ENCODE results near the gene LBP. TPM values are rescaled to one million over a fixed set of nuclear protein-coding genes. Genes with fewer than 3 reads are reported as not detected.

Gene LBP
- total RNA-seq, 1 experiment from 2014 or later: 0.15 TPM

GRCh38 chr20:38383147-38383546 lies 36.9 kb downstream of the LBP start (continued):
- TF ChIP-seq EZH2phosphoT487 (IDR thresholded peaks at IDR 0.05; ENCODE audit: borderline replicate concordance) (no peak), ZFX (IDR thresholded peaks at IDR 0.05) (no peak), CEBPB (IDR thresholded peaks at IDR 0.05; ENCODE audit: low read depth) (no peak), TCF7L2 (IDR thresholded peaks at IDR 0.05; ENCODE audit: borderline replicate concordance, extremely low read depth, insufficient read depth, insufficient read length) (no peak), POLR2AphosphoS5 (IDR thresholded peaks at IDR 0.05; ENCODE audit: low read depth, low read length) (no peak), CTCF (IDR thresholded peaks at IDR 0.05 in 2 of 3, conservative IDR thresholded peaks at IDR 0.05 in 1 of 3; ENCODE audit: borderline replicate concordance in 1 of 3, insufficient read depth in 1 of 3, low read depth in 2 of 3, low read length in 2 of 3) (no peak), SIN3A (IDR thresholded peaks at IDR 0.05; ENCODE audit: low read depth) (no peak), EGR1 (IDR thresholded peaks at IDR 0.05; ENCODE audit: low read depth) (no peak)

- TF ChIP-seq ZFX (IDR thresholded peaks at IDR 0.05) (no peak), SIN3A (IDR thresholded peaks at IDR 0.05; ENCODE audit: low read depth) (no peak), SRF (IDR thresholded peaks at IDR 0.05; ENCODE audit: low read depth) (no peak), EZH2phosphoT487 (IDR thresholded peaks at IDR 0.05; ENCODE audit: borderline replicate concordance) (no peak), YY1 (IDR thresholded peaks at IDR 0.05; ENCODE audit: extremely low read depth, insufficient replicate concordance, low read depth, low read length) (no peak), TCF7L2 (IDR thresholded peaks at IDR 0.05; ENCODE audit: borderline replicate concordance, extremely low read depth, insufficient read depth, insufficient read length) (no peak), RAD21 (IDR thresholded peaks at IDR 0.05; ENCODE audit: low read depth) (no peak), JUND (IDR thresholded peaks at IDR 0.05) (no peak), POLR2A (IDR thresholded peaks at IDR 0.05; ENCODE audit: borderline replicate concordance, extremely low read depth, insufficient read depth, insufficient read length) (no peak), CBX3 (IDR thresholded peaks at IDR 0.05; ENCODE audit: low read depth) (no peak), SP1 (IDR thresholded peaks at IDR 0.05; ENCODE audit: low read depth) (no peak), REST (IDR thresholded peaks at IDR 0.05; ENCODE audit: low read depth) (no peak), EGR1 (IDR thresholded peaks at IDR 0.05; ENCODE audit: low read depth) (no peak)
- Histone ChIP-seq H3K9me2 (ENCODE audit: insufficient read depth) (no peaks in the 10 kb centered on the region), H2AFZ (ENCODE audit: low read depth, low read length, poor library complexity, severe bottlenecking) (no peak overlapping the region), H3K9me3 (ENCODE audit: control insufficient read depth in 1 of 2, insufficient read depth in 1 of 2, low read depth in 1 of 2, low read length in 2 of 2) (no peaks in the 10 kb centered on the region), H3K4me1 (ENCODE audit: control insufficient read depth in 1 of 2, insufficient read depth in 2 of 2, low read length in 2 of 2) (no peaks in the 10 kb centered on the region), H4K20me1 (ENCODE audit: insufficient read depth) (no peaks in the 10 kb centered on the region), H3K36me3 (ENCODE audit: control insufficient read depth in 1 of 2, insufficient read depth in 2 of 2, low read length in 2 of 2) (no peaks in the 10 kb centered on the region), H3K4me3 (replicated peaks in 1 of 2; ENCODE audit: low read depth in 1 of 2, low read length in 2 of 2) (no peak overlapping the region), H3K4me2 (ENCODE audit: low read length) (no peak overlapping the region), H3K27ac (ENCODE audit: low read depth, low read length) (no peak overlapping the region), H3K27me3 (ENCODE audit: insufficient read depth, low read length) (no peaks in the 10 kb centered on the region), H3K79me2 (ENCODE audit: insufficient read depth, low read length) (no peaks in the 10 kb centered on the region), H3K9ac (ENCODE audit: low read length) (no peak overlapping the region)
- RAD21 ChIA-PET (ENCODE audit: low non-redundant PET in 1 of 2, low total read pairs in 2 of 2, uncharacterized antibody in 2 of 2, unreplicated experiment in 2 of 2): no interaction called here
- CTCF ChIA-PET: no interaction called here
- ATAC-seq (no peak), DNase-seq (ENCODE audit: low read depth, low spot score) (no peak)
- intact Hi-C loops (cut with micrococcal nuclease): no loop called here
- POLR2A ChIA-PET: no interaction called here
- BruUV-seq (replicated peaks): no TSS peak
Observed at GRCh38 chr20:38386004-38386403, 39.7 kb downstream of the LBP start.

Data from HCT116 (cell line).